ENCODE data around the gene MLEC. TPM values are rescaled to one million over a fixed set of nuclear protein-coding genes. Genes with fewer than 3 reads are reported as not detected.

Gene MLEC
- total and polyA plus RNA-seq, 2 donors (not counting 1 experiment from before 2014, with no cell fraction given), result 56.4 to 120 TPM

- H2AFZ ChIP-seq (ENCODE audit: low read length), result peak within 1 kb of the TSS; percentile 87
- peak within 1 kb of the TSS; percentile 95 for H3K4me2 ChIP-seq (ENCODE audit: extremely low read depth, insufficient read depth, low read length)
- TF ChIP-seq CTCF (conservative IDR thresholded peaks at IDR 0.05 in 1 of 2, IDR thresholded peaks at IDR 0.05 in 1 of 2; ENCODE audit: low read depth in 1 of 2, low read length in 2 of 2), result no peak
- H3K9me3 ChIP-seq (ENCODE audit: control insufficient read depth, insufficient read depth, low read depth, low read length), result no peaks in the 10 kb centered on the region
- H3K27me3 ChIP-seq (ENCODE audit: control insufficient read depth, insufficient read depth, low read length), result no peaks in the 10 kb centered on the region
- no peaks in the 10 kb centered on the region for H4K20me1 ChIP-seq (ENCODE audit: control insufficient read depth, extremely low read depth, insufficient read depth, low read length)
- peak within 1 kb of the TSS; percentile 76 for H3K27ac ChIP-seq (ENCODE audit: insufficient read depth, low read length)
- peaks cover 19% of the 10 kb centered on the region for H3K79me2 ChIP-seq (ENCODE audit: control insufficient read depth, insufficient read depth, low read length)
- DNase-seq (ENCODE audit: low read depth in 2 of 2), result peak in 1 of 2 donors; percentile 66
- H3K4me1 ChIP-seq (ENCODE audit: control insufficient read depth, extremely low read depth, insufficient read depth, low read length), result peaks cover 11% of the 10 kb centered on the region
- peak within 1 kb of the TSS; percentile 82 for H3K9ac ChIP-seq (ENCODE audit: insufficient read depth, low read length)
- H3K4me3 ChIP-seq (replicated peaks in 1 of 4; ENCODE audit: control extremely low read depth in 1 of 4, insufficient read depth in 1 of 4, low read depth in 3 of 4, low read length in 4 of 4), result peak within 1 kb of the TSS; percentile 70 to 92 (median 80)
- H3K36me3 ChIP-seq (ENCODE audit: control insufficient read depth, insufficient read depth, low read length), result peaks cover 4% of the 10 kb centered on the region
Observed at GRCh38 chr12:120710031-120710804, 23.3 kb downstream of the MLEC start, which contains the start of gene UNC119B. TSS of gene UNC119B (plus strand) at chr12:120710458. CDS start at chr12:120710475, 17 bp downstream.

DNA sequence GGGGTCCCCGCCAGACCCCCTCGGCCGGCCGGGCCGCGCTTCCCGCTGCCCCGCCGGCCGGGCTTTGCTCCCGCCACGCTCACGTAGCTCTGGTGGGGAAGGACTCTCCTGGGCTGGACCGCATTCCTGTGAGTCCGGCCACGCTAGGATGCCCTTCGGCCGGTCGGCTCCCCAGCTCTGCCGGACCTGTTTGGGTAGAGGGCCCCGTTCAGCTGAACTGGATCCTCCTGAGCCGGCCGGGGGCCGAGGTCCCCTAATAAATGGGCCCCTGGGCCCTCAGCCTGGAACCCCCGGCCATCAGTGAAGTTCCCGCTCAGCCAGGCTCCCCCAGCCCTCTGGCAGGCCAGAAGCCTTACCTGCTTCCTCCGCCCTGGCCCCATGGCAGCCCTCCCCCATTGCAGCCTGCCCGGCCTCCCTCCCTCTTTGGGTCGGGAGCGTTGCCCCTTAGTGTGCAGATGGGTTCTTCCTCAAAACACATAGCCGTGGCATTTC lies 23.9 kb downstream of the MLEC start:
- H3K79me2 ChIP-seq (ENCODE audit: control insufficient read depth, insufficient read depth, low read length), result peaks cover 19% of the 10 kb centered on the region
- peak overlapping the region; percentile 82 for H3K9ac ChIP-seq (ENCODE audit: insufficient read depth, low read length)
- H3K36me3 ChIP-seq (ENCODE audit: control insufficient read depth, insufficient read depth, low read length), result peaks cover 4% of the 10 kb centered on the region
- H4K20me1 ChIP-seq (ENCODE audit: control insufficient read depth, extremely low read depth, insufficient read depth, low read length), result no peaks in the 10 kb centered on the region
- peak overlapping the region; percentile 70 to 92 (median 80) for H3K4me3 ChIP-seq (replicated peaks in 1 of 4; ENCODE audit: control extremely low read depth in 1 of 4, insufficient read depth in 1 of 4, low read depth in 3 of 4, low read length in 4 of 4)
- peak overlapping the region; percentile 17 for H2AFZ ChIP-seq (ENCODE audit: low read length)
- DNase-seq (ENCODE audit: low read depth in 2 of 2), result peak in 1 of 2 donors; percentile 11
- H3K4me2 ChIP-seq (ENCODE audit: extremely low read depth, insufficient read depth, low read length), result peak overlapping the region; percentile 95
- no peaks in the 10 kb centered on the region for H3K9me3 ChIP-seq (ENCODE audit: control insufficient read depth, insufficient read depth, low read depth, low read length)
- no peaks in the 10 kb centered on the region for H3K27me3 ChIP-seq (ENCODE audit: control insufficient read depth, insufficient read depth, low read length)
- TF ChIP-seq CTCF (conservative IDR thresholded peaks at IDR 0.05 in 1 of 2, IDR thresholded peaks at IDR 0.05 in 1 of 2; ENCODE audit: low read depth in 1 of 2, low read length in 2 of 2) (no peak), EZH2 (IDR thresholded peaks at IDR 0.05; ENCODE audit: low read length, missing control alignments) (no peak)
- peaks cover 11% of the 10 kb centered on the region for H3K4me1 ChIP-seq (ENCODE audit: control insufficient read depth, extremely low read depth, insufficient read depth, low read length)
- peak overlapping the region; percentile 76 for H3K27ac ChIP-seq (ENCODE audit: insufficient read depth, low read length)

- no peak overlapping the region for H2AFZ ChIP-seq (ENCODE audit: low read length)
- no peaks in the 10 kb centered on the region for H3K27me3 ChIP-seq (ENCODE audit: control insufficient read depth, insufficient read depth, low read length)
- H3K9ac ChIP-seq (ENCODE audit: insufficient read depth, low read length), result no peak overlapping the region
- peaks cover 5% of the 10 kb centered on the region for H3K36me3 ChIP-seq (ENCODE audit: control insufficient read depth, insufficient read depth, low read length)
- TF ChIP-seq EZH2 (IDR thresholded peaks at IDR 0.05; ENCODE audit: low read length, missing control alignments), result no peak
- no peak for TF ChIP-seq CTCF (conservative IDR thresholded peaks at IDR 0.05 in 1 of 2, IDR thresholded peaks at IDR 0.05 in 1 of 2; ENCODE audit: low read depth in 1 of 2, low read length in 2 of 2)
- H3K4me1 ChIP-seq (ENCODE audit: control insufficient read depth, extremely low read depth, insufficient read depth, low read length), result peaks cover 11% of the 10 kb centered on the region
- no peak for DNase-seq (ENCODE audit: low read depth in 2 of 2)
- no peak overlapping the region for H3K27ac ChIP-seq (ENCODE audit: insufficient read depth, low read length)
- H3K9me3 ChIP-seq (ENCODE audit: control insufficient read depth, insufficient read depth, low read depth, low read length), result no peaks in the 10 kb centered on the region
- H4K20me1 ChIP-seq (ENCODE audit: control insufficient read depth, extremely low read depth, insufficient read depth, low read length), result no peaks in the 10 kb centered on the region
- peaks cover 19% of the 10 kb centered on the region for H3K79me2 ChIP-seq (ENCODE audit: control insufficient read depth, insufficient read depth, low read length)
- H3K4me2 ChIP-seq (ENCODE audit: extremely low read depth, insufficient read depth, low read length), result peak overlapping the region; percentile 95
- H3K4me3 ChIP-seq (replicated peaks in 1 of 4; ENCODE audit: control extremely low read depth in 1 of 4, insufficient read depth in 1 of 4, low read depth in 3 of 4, low read length in 4 of 4), result peak overlapping the region; percentile 70 to 92 (median 80)
Observed at GRCh38 chr12:120711411-120711810, 24.5 kb downstream of the MLEC start.
